NCI-H510A treated with DMSO at 0.1 percent for 48 hours (cell line): ENCODE results near the gene CEP128.

Experiments used
- DNase-seq: peaks from one replicate; lab custom pipeline; 2025; lab: John Stamatoyannopoulos, UW

The CEP128 gene

DNA sequence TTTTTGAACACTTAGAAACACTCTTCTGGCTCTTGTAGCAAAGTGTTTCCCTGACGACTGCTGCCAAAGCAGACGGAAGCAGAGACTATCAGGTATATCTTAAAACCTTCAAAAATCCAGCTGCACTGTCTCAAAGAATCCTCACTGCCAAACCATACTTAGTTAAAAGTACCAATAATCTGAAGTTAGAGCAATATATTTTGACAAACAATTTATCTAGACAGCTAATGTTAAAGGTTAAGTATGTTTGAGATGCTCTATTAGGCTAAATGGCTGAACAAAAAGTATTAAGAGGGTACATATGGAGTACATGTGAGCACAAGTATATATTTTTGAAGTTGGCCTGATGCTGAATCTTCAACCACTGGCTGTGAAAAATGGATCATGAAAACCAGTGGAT is 398.3 kb downstream of the CEP128 start:
- DNase-seq, result no peak

DNA sequence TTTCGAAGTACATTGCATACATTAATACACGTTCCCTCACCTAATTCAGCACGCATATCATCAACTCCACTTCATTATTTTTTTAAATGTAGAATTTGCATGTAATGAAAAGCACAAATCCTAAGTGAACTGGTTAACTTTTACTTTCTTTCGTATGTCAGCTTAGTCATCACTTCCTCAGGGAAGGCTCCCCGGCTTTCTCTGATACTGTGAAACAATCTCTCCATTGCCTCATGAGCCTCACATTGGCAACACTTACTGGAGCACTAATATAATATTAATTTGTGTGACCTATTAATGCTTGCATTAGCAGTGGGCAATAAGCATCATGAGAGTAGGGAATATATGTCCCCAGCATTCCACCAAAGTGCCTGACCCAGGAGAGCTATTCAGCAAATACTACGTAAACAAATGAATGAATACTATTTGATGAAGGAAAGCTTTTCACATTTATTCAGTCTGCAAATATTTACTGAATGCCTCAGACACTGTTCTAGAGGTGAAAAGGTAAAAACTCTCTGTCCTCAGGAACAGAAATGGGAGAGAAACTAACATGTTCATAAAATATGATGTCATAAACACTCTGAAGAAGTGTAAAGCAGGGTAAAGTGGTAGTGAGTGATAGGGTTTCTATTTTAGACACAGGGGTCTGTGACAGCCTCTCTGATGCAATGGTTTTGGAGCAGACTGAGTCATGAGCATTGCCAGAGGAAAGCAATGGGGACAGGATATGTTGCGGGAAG is 402.7 kb downstream of the CEP128 start:
- no peak for DNase-seq

DNA sequence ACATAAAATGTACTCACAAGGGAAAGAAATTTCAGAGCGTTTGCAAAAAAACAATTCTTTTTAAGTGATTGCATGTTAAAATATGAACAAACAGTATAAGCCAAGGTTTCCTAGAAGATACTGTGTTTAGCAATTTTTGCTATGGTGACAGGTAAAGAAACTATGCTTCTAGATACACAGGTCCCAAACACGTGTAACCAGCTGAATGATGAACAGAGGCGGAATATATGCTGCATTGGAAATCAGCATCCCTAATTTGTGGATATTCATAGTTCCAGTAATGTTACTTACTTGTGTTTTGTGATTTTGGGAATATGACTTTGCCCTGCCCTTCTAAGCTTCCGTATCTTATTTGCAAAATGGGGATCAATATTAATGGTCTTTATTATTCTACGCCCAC is 403.9 kb downstream of the CEP128 start:
- DNase-seq, result no peak

DNA sequence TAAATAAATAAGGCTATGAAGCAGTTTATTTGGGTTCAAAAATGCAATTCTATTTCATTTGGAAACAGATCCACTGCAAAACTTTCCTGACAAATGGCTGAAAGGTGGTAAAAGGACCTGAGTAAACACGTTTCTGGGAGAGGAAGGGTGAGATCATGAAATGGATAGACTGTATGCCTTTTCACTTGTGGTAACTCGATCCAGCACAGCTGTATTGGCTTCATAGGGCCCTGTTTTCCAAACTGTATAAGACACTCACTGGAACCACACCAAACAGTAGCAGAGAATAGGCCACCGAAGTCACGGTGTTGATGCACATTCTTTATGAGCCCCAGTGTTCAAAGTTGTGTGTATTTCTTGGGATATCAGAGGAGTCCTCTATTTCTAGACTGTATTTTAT is 405.1 kb downstream of the CEP128 start:
- peak; percentile 56 for DNase-seq

DNA sequence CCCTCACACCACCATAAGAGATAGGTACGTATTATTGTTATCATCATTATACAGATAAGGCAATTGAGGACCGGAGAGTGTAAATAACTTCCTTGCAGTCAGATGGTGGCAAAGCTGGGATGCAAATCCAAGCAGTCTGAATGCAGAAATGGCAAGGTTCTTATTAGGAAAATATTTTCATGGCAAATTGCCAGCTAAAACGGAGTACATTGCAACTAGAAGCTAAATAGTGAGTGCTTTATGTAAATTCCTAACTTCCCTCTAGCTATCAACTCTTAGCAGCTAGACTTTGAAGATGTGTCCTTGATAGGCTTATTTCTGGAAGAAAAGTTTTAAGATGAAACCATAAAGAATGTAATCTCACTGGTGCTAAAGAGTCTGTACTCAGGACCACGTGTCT is 406.4 kb downstream of the CEP128 start:
- no peak for DNase-seq

DNA sequence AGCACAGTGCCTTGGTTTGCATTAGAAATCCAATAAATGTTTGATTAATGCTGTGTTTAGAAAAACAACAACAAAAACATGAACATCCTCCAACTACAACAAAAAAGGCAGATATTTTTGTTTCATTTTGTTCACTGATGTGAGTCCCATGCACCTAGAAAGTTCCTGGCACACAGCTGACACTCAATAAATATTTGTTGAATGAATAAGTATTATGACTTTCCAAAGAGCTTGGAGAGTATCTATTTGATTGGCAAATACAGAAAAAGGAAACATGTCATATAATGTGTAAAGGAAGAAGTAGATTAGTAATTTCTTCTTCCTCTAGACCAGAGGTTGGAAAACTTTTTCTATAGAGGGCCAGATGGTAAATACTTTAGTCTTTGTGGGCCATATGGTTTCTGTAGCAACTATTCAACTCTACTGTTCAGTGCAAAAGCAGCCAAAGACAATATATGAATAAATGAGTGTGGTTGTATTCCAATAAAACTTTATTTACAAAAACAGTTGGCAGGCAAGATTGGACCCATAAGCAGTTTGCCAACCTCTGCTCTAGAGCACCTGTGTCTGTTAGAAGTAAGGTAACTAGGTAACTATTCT is 417.9 kb downstream of the CEP128 start:
- no peak for DNase-seq

DNA sequence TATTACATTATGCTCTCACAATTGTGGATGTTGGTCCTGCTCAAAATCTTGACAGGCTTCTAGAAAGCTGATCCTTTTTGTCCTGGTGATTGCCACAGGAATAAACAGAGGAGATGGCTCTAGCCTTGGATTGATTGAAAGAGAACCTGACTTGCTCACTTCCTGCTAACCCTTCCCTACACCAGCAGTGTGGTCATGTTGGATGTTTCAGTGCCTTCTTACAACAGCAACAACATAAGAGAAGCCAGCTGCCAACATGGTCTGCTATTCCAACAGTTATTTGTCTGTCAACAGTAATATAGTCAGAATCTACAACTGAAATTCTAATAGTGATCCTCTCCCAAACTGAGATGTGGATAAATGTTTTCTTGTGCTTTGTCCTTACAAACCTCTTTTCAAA is 418.6 kb downstream of the CEP128 start:
- DNase-seq, result no peak

DNA sequence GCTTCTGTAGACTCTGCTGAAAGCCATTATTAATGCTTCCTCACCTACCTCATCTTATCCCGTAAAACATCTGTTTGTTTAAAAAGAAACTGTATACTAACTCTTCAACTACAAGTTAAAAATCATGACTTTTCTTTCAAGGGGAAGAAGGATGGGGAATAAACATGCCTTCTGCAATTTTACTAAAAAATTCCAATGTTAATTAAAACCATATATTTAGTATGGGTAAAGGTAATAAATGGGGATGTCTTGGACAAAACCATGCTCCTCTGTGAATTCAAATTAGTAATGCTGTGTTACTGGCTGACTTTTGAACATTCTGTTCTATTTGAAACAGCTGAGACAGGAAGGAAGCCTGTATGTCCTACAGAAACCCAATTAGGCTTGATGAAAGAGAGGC is 419.1 kb downstream of the CEP128 start:
- no peak for DNase-seq

DNA sequence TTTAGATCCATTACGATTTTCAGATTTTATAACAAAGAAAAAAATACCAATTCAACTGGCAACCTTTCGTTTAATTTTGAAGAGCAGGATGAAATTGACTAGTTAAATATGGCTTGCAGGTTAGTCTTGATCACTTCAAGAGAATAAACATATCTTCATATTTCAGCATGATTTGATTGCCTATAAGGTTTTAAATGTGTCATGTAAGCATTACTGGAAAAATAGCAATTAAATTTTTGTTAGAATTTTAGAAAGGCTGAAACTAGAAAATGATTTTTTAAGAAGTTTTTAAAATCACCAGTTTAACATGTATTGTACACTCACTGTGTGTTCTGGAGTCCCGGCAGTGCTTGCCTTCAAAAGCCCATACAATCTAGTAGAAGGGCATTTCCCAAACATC is 420.1 kb downstream of the CEP128 start:
- DNase-seq, result no peak

DNA sequence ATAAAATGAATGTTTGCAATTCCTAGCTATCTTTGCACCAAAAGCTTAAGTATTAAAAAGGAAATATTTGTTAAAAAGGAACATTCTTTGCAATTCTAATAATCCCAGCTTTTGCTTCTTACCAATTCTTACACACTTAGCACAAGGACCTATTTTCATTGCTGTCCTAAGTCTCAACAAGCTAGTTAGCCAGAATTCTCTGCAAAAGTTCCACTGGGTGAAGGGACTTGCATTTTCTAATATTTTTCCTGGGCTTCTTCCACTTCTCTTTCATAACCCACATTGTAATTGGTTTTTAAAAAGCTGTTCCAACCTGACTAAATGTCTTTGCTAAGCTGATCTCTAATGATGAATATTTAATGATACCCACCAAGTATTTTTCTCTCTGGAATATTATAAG is 422.5 kb downstream of the CEP128 start:
- DNase-seq, result no peak

DNA sequence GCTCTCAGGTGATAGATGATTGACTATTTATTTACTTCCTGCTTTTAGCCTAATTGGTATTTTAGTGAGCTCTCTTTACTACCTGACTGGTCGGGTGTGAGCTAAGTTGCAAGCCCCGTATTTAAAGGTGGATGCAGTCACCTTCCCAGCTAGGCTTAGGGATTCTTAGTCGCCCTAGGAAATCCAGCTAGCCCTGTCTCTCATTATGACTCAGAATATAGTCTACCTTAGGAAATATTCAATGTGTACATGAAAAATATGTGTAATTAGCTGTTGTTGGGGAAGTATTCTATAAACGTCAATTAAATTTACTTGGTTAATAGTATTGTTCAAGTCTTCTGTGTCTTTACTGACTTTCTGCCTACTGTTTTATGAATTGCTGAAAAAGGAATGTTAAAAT is 423.4 kb downstream of the CEP128 start:
- no peak for DNase-seq

DNA sequence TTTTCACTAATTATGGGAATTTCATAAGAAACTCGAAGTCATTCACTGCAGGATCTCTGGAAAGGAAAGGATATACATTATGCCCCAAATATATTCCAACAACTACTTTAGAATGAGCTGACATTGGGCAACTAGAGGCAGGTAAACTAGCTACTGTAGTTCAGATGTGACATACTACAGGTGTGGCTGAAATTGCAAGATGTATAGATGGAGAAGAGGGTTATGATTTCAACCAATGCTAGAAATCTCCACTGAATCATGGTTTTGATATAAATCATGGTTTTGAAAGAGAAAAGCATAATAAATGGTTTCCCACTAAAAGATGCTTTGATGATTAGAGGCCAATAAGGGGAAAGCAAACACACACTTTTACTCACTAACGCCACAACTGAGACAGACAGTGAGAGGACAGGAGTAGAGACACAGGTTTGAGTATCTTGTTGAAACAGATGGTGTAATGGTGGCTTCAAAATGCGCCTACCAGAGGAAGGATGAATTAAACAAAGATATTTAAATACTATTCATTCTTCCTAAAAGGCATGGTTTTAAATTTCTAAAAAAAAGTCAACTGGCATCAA is 434.2 kb downstream of the CEP128 start:
- DNase-seq, result no peak

DNA sequence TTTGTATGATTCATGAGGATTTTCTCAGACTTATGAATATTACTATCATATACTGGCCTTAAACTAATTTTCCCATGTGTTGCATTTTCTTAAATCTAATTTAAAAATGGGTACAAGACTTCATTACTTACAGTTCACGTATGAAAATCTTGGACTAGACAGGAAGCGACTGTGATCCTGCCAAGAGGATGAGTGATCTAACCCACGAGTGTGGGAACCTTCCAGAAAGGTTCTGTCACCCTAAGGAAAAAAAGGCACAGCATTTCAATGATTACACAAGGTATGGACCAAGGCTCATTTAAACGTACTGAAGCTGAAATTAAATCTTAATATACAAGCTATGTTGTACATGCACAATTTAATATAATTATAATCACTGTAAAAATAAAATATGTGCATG is 436.8 kb downstream of the CEP128 start:
- no peak for DNase-seq

DNA sequence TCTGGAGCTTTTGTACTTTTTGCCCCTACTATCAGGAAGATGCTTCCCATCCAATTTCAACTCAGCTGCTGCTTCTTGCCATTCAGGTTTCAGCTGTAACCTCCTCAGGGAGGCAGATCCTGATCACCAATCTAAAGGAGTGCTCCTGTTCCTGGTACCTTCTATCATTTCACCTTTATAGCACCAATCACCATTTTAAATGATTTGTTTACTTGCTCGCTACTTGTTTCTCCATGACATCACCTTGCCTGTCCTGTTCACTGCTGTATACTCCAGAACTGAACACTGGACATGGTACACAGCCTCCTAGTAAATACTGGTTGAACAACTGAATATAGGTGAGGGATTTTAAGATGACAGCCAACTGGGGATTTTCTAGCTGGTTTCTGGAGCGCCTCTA is 443.0 kb downstream of the CEP128 start:
- no peak for DNase-seq

DNA sequence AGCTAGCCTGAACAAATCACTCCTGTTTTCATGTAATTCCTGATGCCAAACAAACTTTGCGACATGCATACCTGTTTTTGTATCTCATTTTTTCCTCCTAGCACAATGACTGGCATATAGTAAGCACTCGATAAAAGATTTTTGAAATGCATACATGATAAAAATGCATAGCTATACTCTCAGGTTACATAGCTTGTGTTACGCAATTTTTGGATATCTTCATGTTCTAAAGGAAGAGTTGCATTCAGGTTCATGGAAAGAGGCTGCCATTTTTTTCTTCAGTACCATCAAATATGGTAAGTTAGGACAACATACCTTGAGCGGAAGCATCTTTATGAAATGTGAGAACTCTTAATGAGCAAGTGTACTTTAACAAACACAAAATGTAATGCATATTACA is 445.4 kb downstream of the CEP128 start:
- DNase-seq, result no peak

DNA sequence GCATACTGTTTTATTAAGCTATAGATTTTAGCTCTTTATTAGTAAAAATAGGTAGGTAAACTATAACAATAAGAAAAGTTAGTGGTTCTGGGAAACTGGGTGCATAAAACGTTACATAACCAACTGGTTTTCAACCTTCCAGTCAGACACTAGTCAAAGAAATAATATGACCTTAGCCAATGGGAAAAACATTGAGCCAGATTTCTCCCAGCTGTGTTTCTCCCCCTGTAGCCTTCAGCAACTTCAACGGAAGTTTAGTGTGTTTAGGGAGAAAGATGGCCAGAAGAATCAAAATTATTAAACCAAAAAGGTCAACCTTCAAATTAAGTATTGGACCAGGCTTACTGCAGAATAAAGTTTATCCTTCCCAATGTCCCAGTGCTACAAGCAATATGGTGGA is 446.8 kb downstream of the CEP128 start:
- DNase-seq, result no peak

DNA sequence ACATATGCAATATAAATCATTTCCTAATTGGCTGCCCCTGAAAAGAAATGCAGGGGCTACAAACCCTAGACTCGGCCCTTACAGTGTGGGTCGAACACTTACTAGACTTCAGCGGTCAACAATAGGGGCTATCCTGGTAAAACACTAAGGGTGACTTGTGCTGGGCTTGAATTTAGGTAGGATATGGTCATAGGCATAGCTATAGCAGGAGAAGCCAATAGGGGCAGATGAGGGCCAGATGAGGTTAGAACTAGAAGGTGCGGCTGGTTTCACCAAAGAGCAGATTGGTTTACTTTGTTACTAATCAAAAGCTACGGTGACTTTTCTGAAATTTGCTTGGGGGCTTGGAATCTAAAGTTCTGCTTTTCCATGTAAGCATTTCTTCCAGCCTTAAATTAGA is 447.9 kb downstream of the CEP128 start:
- no peak for DNase-seq

DNA sequence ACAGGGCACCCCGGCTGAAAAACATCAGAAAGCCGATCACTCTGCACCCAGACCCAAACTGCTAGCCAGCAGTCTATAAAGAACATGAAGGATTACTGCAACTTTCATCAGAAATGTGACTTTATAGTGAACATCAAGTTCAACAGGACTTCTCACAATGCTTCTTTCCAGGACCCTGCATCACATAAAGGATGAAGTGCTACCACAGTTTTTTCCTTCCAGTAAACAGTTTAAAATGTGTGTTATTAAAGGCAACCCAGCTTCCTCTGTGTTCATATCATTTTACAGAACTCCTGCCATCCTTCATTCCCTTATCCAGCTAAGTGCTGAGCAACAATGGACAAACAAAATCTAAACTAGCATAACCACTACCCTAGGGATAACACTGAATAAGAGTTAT is 449.9 kb downstream of the CEP128 start:
- DNase-seq, result no peak

DNA sequence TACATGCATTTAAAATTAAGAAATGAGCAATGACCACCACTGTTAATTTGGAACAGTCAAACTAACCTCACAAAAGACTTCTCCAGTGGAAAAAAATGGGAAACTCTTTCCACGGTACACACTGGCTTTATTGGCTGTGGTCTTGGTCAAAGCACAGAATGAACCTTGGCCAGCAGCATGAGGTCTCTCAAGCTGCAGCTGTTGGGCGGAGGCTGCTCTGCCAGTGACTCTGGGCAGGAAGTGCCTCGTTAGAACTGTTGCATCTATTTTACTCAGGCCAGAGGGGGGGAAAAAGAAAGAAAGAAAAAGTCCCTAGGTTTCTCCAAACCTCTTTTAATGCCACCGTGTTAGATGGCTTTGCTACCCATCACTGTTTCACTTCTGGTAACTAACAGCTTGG is 450.4 kb downstream of the CEP128 start:
- peak; percentile 44 for DNase-seq

DNA sequence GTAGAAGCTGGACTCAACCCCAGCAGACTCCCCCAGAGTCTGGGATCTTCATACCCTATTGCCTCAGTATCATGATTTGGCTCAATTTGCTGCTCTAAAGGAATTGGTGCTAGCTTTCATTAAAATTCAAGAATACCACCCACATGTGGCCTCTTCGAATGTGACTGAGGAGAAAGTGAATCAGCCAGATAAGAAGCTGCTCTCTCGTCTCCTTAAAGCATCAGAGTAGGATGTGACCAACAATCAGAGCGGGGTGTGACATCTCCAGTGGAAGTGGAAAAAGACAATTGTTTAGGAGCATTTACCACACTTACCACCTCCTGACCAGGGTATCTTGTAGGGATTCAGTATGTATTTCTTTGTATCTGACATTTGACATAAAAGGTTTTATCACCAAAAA is 452.0 kb downstream of the CEP128 start:
- no peak for DNase-seq

DNA sequence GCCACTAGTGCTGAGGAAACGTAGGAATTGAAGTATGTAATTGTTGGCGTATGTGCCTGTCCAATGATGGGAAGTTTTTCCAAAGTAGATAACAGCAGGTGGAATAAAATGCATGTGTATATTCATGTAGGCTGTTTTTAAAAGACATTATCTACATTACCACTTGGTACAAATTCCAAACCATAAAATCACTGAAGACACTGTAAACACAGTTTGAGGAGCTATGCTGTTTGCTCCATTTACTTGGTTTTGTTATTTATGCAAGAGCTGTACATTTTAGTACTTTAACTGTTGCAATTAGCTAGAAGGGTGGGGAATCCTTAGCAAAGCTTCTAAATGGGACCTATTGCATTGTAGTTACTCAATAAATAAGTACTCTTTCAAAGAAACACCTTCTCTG is 455.8 kb downstream of the CEP128 start:
- no peak for DNase-seq

DNA sequence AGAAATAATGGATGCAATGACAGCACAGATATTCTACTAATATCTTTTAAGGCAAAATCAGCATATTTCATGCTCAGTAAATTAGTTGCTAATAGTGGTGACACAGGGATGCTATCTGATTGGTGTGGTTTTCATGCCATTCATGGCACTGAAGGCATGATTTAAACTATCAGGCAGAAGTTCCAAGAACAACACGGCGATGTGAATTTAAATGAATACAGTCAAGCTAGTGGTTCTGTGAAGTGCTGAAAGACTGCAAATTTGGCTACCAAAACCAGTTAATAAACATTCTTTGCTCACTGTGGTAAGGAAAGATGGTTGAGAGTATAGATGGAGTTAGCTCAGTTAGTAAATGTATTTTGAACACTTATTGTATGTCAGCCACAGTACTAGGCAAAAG is 458.2 kb downstream of the CEP128 start:
- DNase-seq, result no peak

DNA sequence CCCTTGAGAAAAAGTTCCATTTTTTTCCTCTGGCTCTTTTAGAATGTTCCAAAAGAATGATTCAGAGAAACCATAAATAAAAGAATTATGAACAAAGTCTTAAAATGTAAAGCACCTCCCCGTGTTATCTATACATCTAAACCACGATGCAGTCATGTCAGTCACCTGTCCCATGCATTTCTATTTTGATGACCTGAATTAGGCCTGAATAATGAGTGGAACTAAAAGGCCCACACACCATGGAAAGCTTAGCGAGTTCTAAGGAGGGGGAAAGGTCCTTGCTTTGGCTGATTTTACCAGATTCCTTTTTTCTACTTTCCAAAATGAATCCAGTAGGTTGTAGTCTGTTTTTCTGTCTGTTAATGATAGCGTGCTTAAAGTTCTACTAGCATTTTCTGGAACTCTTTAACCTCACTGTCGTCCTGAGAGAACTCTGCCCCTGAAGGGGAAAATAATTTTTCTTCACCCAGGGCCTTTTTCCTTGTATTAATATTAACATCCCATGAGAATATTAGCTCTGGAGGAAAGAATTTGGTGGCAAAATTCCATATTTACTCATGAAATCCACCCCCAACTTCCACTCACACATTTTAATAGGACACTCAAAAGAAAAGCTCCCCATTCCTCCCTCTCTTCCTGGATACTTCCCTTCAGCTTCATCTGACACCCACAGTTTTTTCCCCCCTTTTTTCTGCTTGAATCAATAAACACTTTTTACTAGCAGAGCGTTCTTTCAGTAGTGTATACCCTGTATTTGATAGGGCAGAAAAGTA is 464.0 kb downstream of the CEP128 start:
- no peak for DNase-seq
